ENCODE measurements around the gene ATP10B.

ATP10B gene

GRCh38 chr5:160635046-160635445 lies 217.0 kb downstream of the ATP10B start:
- no peaks in the 10 kb centered on the region for H3K9me3 Mint-ChIP-seq
- H3K4me1 Mint-ChIP-seq (ENCODE audit: low read depth) = no peaks in the 10 kb centered on the region
- H3K27ac Mint-ChIP-seq = no peak overlapping the region
- H3K4me3 Mint-ChIP-seq = no peak overlapping the region
- H3K36me3 Mint-ChIP-seq (ENCODE audit: low read depth) = no peaks in the 10 kb centered on the region
- H3K27me3 Mint-ChIP-seq (ENCODE audit: low read depth) = peaks cover 8% of the 10 kb centered on the region

GRCh38 chr5:160629003-160629402 lies 223.0 kb downstream of the ATP10B start:
- no peaks in the 10 kb centered on the region for H3K9me3 Mint-ChIP-seq
- H3K27me3 Mint-ChIP-seq (ENCODE audit: low read depth) = peaks cover 3% of the 10 kb centered on the region
- no peak overlapping the region for H3K27ac Mint-ChIP-seq
- H3K36me3 Mint-ChIP-seq (ENCODE audit: low read depth) = no peaks in the 10 kb centered on the region
- H3K4me3 Mint-ChIP-seq = no peak overlapping the region
- H3K4me1 Mint-ChIP-seq (ENCODE audit: low read depth) = no peaks in the 10 kb centered on the region

- no peaks in the 10 kb centered on the region for H3K9me3 Mint-ChIP-seq
- no peak overlapping the region for H3K27ac Mint-ChIP-seq
- H3K4me1 Mint-ChIP-seq (ENCODE audit: low read depth) = no peaks in the 10 kb centered on the region
- H3K27me3 Mint-ChIP-seq (ENCODE audit: low read depth) = peaks cover 3% of the 10 kb centered on the region
- no peak overlapping the region for H3K4me3 Mint-ChIP-seq
- no peaks in the 10 kb centered on the region for H3K36me3 Mint-ChIP-seq (ENCODE audit: low read depth)
Measured at GRCh38 chr5:160628619-160628968, 223.4 kb downstream of the ATP10B start.

- Mint-ChIP-seq H3K4me3 (no peak overlapping the region), H3K9me3 (no peaks in the 10 kb centered on the region), H3K27ac (no peak overlapping the region), H3K36me3 (ENCODE audit: low read depth) (no peaks in the 10 kb centered on the region), H3K27me3 (ENCODE audit: low read depth) (peaks cover 4% of the 10 kb centered on the region), H3K4me1 (ENCODE audit: low read depth) (no peaks in the 10 kb centered on the region)
Measured at GRCh38 chr5:160627921-160628618, 223.9 kb downstream of the ATP10B start.

GRCh38 chr5:160626322-160626721 lies 225.7 kb downstream of the ATP10B start:
- Mint-ChIP-seq H3K4me3 (no peak overlapping the region), H3K27me3 (ENCODE audit: low read depth) (peaks cover 10% of the 10 kb centered on the region), H3K9me3 (no peaks in the 10 kb centered on the region), H3K4me1 (ENCODE audit: low read depth) (no peaks in the 10 kb centered on the region), H3K36me3 (ENCODE audit: low read depth) (no peaks in the 10 kb centered on the region), H3K27ac (no peak overlapping the region)

- Mint-ChIP-seq H3K36me3 (ENCODE audit: low read depth) (no peaks in the 10 kb centered on the region), H3K9me3 (no peaks in the 10 kb centered on the region), H3K27me3 (ENCODE audit: low read depth) (peaks cover 7% of the 10 kb centered on the region), H3K4me1 (ENCODE audit: low read depth) (no peaks in the 10 kb centered on the region), H3K4me3 (no peak overlapping the region), H3K27ac (no peak overlapping the region)
Measured at GRCh38 chr5:160621526-160621925, 230.5 kb downstream of the ATP10B start.

- Mint-ChIP-seq H3K36me3 (ENCODE audit: low read depth) (no peaks in the 10 kb centered on the region), H3K4me3 (no peak overlapping the region), H3K9me3 (no peaks in the 10 kb centered on the region), H3K27me3 (ENCODE audit: low read depth) (peaks cover 7% of the 10 kb centered on the region), H3K4me1 (ENCODE audit: low read depth) (no peaks in the 10 kb centered on the region), H3K27ac (no peak overlapping the region)
Measured at GRCh38 chr5:160620401-160620800, 231.6 kb downstream of the ATP10B start.

GRCh38 chr5:160619381-160619780 lies 232.6 kb downstream of the ATP10B start:
- Mint-ChIP-seq H3K4me1 (ENCODE audit: low read depth) (no peaks in the 10 kb centered on the region), H3K27ac (no peak overlapping the region), H3K36me3 (ENCODE audit: low read depth) (peaks cover 4% of the 10 kb centered on the region), H3K4me3 (no peak overlapping the region), H3K9me3 (no peaks in the 10 kb centered on the region), H3K27me3 (ENCODE audit: low read depth) (peaks cover 7% of the 10 kb centered on the region)

- H3K27me3 Mint-ChIP-seq (ENCODE audit: low read depth) = peaks cover 7% of the 10 kb centered on the region
- H3K9me3 Mint-ChIP-seq = no peaks in the 10 kb centered on the region
- H3K4me1 Mint-ChIP-seq (ENCODE audit: low read depth) = no peaks in the 10 kb centered on the region
- no peak overlapping the region for H3K4me3 Mint-ChIP-seq
- H3K27ac Mint-ChIP-seq = no peak overlapping the region
- peaks cover 4% of the 10 kb centered on the region for H3K36me3 Mint-ChIP-seq (ENCODE audit: low read depth)
Measured at GRCh38 chr5:160618286-160618685, 233.7 kb downstream of the ATP10B start.

GRCh38 chr5:160616712-160617497 lies 235.1 kb downstream of the ATP10B start:
- Mint-ChIP-seq H3K9me3 (no peaks in the 10 kb centered on the region), H3K4me1 (ENCODE audit: low read depth) (no peaks in the 10 kb centered on the region), H3K4me3 (no peak overlapping the region), H3K27ac (no peak overlapping the region), H3K27me3 (ENCODE audit: low read depth) (no peaks in the 10 kb centered on the region), H3K36me3 (ENCODE audit: low read depth) (peaks cover 4% of the 10 kb centered on the region)

GRCh38 chr5:160614136-160614535 lies 237.9 kb downstream of the ATP10B start:
- no peak overlapping the region for H3K4me3 Mint-ChIP-seq
- no peak overlapping the region for H3K27ac Mint-ChIP-seq
- peaks cover 4% of the 10 kb centered on the region for H3K36me3 Mint-ChIP-seq (ENCODE audit: low read depth)
- H3K4me1 Mint-ChIP-seq (ENCODE audit: low read depth) = no peaks in the 10 kb centered on the region
- no peaks in the 10 kb centered on the region for H3K9me3 Mint-ChIP-seq
- no peaks in the 10 kb centered on the region for H3K27me3 Mint-ChIP-seq (ENCODE audit: low read depth)

GRCh38 chr5:160605266-160605665 lies 246.7 kb downstream of the ATP10B start:
- no peak overlapping the region for H3K4me3 Mint-ChIP-seq
- H3K27me3 Mint-ChIP-seq (ENCODE audit: low read depth) = no peaks in the 10 kb centered on the region
- peaks cover 6% of the 10 kb centered on the region for H3K9me3 Mint-ChIP-seq
- H3K36me3 Mint-ChIP-seq (ENCODE audit: low read depth) = no peaks in the 10 kb centered on the region
- no peak overlapping the region for H3K27ac Mint-ChIP-seq
- H3K4me1 Mint-ChIP-seq (ENCODE audit: low read depth) = no peaks in the 10 kb centered on the region

- H3K4me3 Mint-ChIP-seq = no peak overlapping the region
- no peaks in the 10 kb centered on the region for H3K36me3 Mint-ChIP-seq (ENCODE audit: low read depth)
- H3K9me3 Mint-ChIP-seq = peaks cover 6% of the 10 kb centered on the region
- H3K27me3 Mint-ChIP-seq (ENCODE audit: low read depth) = no peaks in the 10 kb centered on the region
- H3K4me1 Mint-ChIP-seq (ENCODE audit: low read depth) = no peaks in the 10 kb centered on the region
- H3K27ac Mint-ChIP-seq = no peak overlapping the region
Measured at GRCh38 chr5:160604484-160604883, 247.5 kb downstream of the ATP10B start.

- Mint-ChIP-seq H3K27ac (no peak overlapping the region), H3K36me3 (ENCODE audit: low read depth) (no peaks in the 10 kb centered on the region), H3K4me1 (ENCODE audit: low read depth) (no peaks in the 10 kb centered on the region), H3K27me3 (ENCODE audit: low read depth) (no peaks in the 10 kb centered on the region), H3K4me3 (no peak overlapping the region), H3K9me3 (no peaks in the 10 kb centered on the region)
Measured at GRCh38 chr5:160602744-160603143, 249.3 kb downstream of the ATP10B start.

GRCh38 chr5:160601046-160601445 lies 251.0 kb downstream of the ATP10B start:
- Mint-ChIP-seq H3K9me3 (no peaks in the 10 kb centered on the region), H3K27me3 (ENCODE audit: low read depth) (no peaks in the 10 kb centered on the region), H3K27ac (no peak overlapping the region), H3K36me3 (ENCODE audit: low read depth) (no peaks in the 10 kb centered on the region), H3K4me3 (no peak overlapping the region), H3K4me1 (ENCODE audit: low read depth) (no peaks in the 10 kb centered on the region)

Measured in T-helper 1 cell treated with Interleukin-12 subunit alpha and Interleukin-12 subunit beta and Interleukin-4 antibody, amounts not matched to agents 30 μg/mL and 1 μg/mL, for 36 hours (primary cell).